OCI-LY7 (cell line): ENCODE data around the gene NAPA.

Source experiments
- EZH2phosphoT487 ChIP-seq: fragments of 200-600 bp; sonication (generic); IDR thresholded peaks from 2 replicates; pipeline ENCODE4 v1.6.1; 2018; ENCODE audit warnings: low read depth, borderline replicate concordance, mild to moderate bottlenecking, mixed run types, antibody characterized with exemption, low read length, moderate library complexity, mixed read lengths
- TF ChIP-seq, protein P1 (sequence below): fragments of 200-600 bp; sonication (generic); conservative IDR thresholded peaks from 2 replicates; pipeline ENCODE4 v1.5.1; 2014; ENCODE audit warnings: mild to moderate bottlenecking, antibody characterized with exemption, low read length, moderate library complexity, mixed read lengths

DNA sequence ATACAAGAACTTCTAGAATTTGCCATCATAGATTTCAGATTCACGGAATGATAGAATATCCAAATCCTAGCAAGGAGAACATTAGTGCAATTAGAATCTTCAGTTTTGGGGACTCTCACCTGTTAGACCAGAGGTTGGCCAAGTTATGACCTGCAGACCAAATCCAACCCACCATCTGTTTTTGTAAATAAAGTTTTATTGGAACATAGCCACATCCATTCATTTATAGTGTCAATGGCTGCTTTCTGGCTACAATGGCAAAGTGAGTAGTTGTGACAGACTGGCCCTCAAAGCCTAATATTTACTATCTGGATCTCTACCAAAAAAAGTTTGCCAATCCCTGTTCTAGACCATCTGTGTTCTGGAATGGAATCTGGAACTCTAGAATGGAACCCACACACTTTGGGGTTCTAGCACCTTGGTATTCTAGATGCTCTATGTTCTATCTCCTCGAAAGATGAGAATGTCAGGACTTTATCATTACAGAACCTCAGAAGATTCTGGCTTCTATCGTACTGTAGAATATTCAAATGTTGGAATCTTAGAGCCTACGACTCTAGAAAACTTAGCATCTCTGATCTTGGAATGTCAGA is 33.3 kb downstream of the NAPA start:
- TF ChIP-seq, protein P1, sequence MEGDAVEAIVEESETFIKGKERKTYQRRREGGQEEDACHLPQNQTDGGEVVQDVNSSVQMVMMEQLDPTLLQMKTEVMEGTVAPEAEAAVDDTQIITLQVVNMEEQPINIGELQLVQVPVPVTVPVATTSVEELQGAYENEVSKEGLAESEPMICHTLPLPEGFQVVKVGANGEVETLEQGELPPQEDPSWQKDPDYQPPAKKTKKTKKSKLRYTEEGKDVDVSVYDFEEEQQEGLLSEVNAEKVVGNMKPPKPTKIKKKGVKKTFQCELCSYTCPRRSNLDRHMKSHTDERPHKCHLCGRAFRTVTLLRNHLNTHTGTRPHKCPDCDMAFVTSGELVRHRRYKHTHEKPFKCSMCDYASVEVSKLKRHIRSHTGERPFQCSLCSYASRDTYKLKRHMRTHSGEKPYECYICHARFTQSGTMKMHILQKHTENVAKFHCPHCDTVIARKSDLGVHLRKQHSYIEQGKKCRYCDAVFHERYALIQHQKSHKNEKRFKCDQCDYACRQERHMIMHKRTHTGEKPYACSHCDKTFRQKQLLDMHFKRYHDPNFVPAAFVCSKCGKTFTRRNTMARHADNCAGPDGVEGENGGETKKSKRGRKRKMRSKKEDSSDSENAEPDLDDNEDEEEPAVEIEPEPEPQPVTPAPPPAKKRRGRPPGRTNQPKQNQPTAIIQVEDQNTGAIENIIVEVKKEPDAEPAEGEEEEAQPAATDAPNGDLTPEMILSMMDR: no peak
- TF ChIP-seq EZH2phosphoT487: no peak
